HPDE6-E6E7 (cell line): Measurements from ENCODE around the gene UCMA.
"Not testable (repeated sequence)": the region's sequence is repeated elsewhere in the genome, so short reads cannot be mapped to it uniquely, and the experiment has no call there.

Source experiments
- DNase-seq: peaks from one replicate; pipeline ENCODE4 v3.0.0; 2011; ENCODE audit warnings: missing footprints; ENCODE audit errors: extremely low spot score

Gene UCMA

GRCh38 chr10:13234172-13234571 is at the start of gene UCMA:
UCMA (minus strand) TSS chr10:13234374; CDS start chr10:13234258, 116 bp downstream.
- DNase-seq = no peak

- not testable (repeated sequence) for DNase-seq
Observed at GRCh38 chr10:13282348-13282747, 48.2 kb upstream of the UCMA start.

GRCh38 chr10:13276749-13277365 is 42.7 kb upstream of the UCMA start:
- no peak for DNase-seq

- not testable (repeated sequence) for DNase-seq
Observed at GRCh38 chr10:13276146-13276545, 42.0 kb upstream of the UCMA start.

- no peak for DNase-seq
Observed at GRCh38 chr10:13272164-13272571, 38.0 kb upstream of the UCMA start.

- DNase-seq = no peak
Observed at GRCh38 chr10:13271552-13272163, 37.5 kb upstream of the UCMA start.

GRCh38 chr10:13270877-13271551 is 36.8 kb upstream of the UCMA start:
- DNase-seq = no peak

- no peak for DNase-seq
Observed at GRCh38 chr10:13268841-13269240, 34.7 kb upstream of the UCMA start.

- no peak for DNase-seq
Observed at GRCh38 chr10:13268310-13268709, 34.1 kb upstream of the UCMA start.

- no peak for DNase-seq
Observed at GRCh38 chr10:13263591-13263990, 29.4 kb upstream of the UCMA start.

- no peak for DNase-seq
Observed at GRCh38 chr10:13262433-13262832, 28.3 kb upstream of the UCMA start.

- no peak for DNase-seq
Observed at GRCh38 chr10:13257621-13258140, 23.5 kb upstream of the UCMA start.

GRCh38 chr10:13256627-13257026 is 22.5 kb upstream of the UCMA start:
- DNase-seq = no peak

GRCh38 chr10:13253726-13254125 is 19.6 kb upstream of the UCMA start:
- DNase-seq = no peak

- DNase-seq = no peak
Observed at GRCh38 chr10:13247784-13248183, 13.6 kb upstream of the UCMA start.

GRCh38 chr10:13247246-13247645 is 13.1 kb upstream of the UCMA start:
- no peak for DNase-seq

GRCh38 chr10:13242260-13242659 is 8.1 kb upstream of the UCMA start:
- not testable (repeated sequence) for DNase-seq

- DNase-seq = no peak
Observed at GRCh38 chr10:13241613-13242012, 7.4 kb upstream of the UCMA start.

GRCh38 chr10:13239923-13240322 is 5.7 kb upstream of the UCMA start:
- no peak for DNase-seq

- no peak for DNase-seq
Observed at GRCh38 chr10:13238271-13239077, 4.3 kb upstream of the UCMA start.

GRCh38 chr10:13236638-13237037 is 2.5 kb upstream of the UCMA start:
- DNase-seq = no peak

- not testable (repeated sequence) for DNase-seq
Observed at GRCh38 chr10:13234736-13235135, 562 bp upstream of the UCMA start.
